Activated CD4-positive, CD25-positive, alpha-beta regulatory T cell treated with anti-CD3 and anti-CD28 coated beads, Interleukin-2, amount 50 U/mL, for 24 hours (primary cell): ENCODE results near the gene ASPSCR1.

Experiments used
- ATAC-seq, 2 donors: fragments of 150-1000 bp; cut with Tn5 transposase; one replicate each; pipeline ENCODE4 v1.10.0; 2021; ENCODE audit warnings: mild to moderate bottlenecking in 1 of 2, moderate library complexity in 1 of 2

ASPSCR1 gene

DNA sequence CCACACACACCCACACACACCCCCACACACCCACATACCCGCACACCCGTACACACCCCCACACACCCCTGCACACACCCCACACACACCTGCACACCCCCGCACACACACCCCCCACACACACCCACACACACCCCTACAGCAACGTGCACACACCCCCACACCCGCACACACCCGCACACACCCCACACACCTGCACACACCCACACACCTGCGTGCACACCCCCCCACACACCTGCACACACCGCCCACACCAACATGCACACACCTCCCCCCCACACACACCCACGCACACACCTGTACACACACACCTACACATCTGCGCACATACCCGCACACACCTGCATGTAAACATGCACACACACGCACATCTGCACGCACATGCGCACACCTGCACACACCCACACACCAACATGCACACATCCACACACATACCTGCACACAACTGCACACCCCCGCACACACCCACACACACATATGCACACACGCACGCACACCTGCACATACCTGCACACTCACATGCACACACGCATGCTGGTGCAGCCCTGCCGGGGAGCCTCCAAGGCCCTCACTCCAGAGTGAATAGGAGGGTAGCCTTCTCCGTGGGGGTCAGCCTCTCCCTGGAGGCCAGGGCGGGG, 7.5 kb downstream of the ASPSCR1 start:
- ATAC-seq, result no peak

DNA sequence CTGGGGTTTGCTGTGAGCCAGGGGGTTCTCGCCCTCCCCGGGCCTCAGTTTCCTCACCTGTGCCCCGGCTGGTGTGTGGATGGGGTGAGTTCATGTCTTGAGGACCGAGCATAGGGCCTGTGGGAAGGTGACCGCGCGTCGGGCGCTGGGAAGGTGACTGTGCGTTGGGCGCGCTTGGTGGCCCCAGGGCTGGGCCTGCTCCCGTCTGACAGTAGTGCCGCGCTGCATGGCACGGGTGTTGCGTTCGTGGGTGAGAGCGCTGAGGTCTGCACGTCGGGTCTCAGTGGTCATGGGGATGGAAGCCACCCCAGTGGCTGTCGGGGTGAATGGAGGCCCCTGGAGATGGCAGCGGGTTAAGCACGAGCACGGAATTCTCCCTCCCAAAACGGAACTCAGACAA, 9.2 kb downstream of the ASPSCR1 start:
- ATAC-seq, result no peak

GRCh38 chr17:81987161-81987770, 9.8 kb downstream of the ASPSCR1 start:
- no peak for ATAC-seq

GRCh38 chr17:81990836-81991683, 13.6 kb downstream of the ASPSCR1 start:
- ATAC-seq, result no peak

GRCh38 chr17:81991684-81992305, 14.4 kb downstream of the ASPSCR1 start:
- no peak for ATAC-seq

DNA sequence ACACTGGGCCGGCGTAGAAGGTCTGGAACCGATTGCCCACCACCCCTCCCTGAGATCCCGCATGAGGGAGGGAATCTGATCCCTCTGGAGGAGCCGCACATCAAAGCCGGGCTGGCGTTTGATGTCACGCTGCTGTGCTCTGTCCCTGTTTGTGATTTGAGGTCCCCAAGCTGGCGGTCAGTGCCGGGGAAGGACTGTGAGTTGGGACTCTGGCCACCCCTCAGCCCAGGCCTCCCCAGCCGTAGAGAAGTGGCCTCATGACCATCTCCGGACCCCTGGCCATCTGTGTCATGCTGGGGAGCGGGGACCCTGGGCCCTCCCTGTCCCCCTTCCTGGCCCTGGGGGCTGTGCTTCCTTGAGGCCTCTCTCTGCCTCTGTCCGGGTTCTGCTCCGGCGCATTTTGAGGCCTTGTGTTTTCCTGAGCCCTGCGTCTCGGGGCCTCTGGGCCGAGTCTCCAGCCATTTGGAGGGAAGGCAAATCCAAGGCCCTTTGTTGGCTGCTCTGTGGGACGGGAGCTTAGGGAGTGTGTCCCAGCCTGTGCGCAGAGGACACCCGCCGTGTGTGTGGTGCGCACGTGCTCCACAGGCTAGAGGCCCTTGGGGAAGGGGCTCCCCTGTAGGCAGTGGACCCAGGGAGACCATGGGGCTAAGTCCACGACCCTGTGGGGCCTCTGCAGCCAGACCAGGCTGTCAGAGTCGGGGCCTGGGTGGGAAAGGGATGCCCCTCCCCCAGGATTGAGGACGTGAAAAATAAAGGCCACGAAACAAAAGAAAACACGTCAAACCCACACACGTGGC, 15.1 kb downstream of the ASPSCR1 start:
- ATAC-seq, result no peak

GRCh38 chr17:81993729-81994592, 16.5 kb downstream of the ASPSCR1 start:
- ATAC-seq, result no peak

DNA sequence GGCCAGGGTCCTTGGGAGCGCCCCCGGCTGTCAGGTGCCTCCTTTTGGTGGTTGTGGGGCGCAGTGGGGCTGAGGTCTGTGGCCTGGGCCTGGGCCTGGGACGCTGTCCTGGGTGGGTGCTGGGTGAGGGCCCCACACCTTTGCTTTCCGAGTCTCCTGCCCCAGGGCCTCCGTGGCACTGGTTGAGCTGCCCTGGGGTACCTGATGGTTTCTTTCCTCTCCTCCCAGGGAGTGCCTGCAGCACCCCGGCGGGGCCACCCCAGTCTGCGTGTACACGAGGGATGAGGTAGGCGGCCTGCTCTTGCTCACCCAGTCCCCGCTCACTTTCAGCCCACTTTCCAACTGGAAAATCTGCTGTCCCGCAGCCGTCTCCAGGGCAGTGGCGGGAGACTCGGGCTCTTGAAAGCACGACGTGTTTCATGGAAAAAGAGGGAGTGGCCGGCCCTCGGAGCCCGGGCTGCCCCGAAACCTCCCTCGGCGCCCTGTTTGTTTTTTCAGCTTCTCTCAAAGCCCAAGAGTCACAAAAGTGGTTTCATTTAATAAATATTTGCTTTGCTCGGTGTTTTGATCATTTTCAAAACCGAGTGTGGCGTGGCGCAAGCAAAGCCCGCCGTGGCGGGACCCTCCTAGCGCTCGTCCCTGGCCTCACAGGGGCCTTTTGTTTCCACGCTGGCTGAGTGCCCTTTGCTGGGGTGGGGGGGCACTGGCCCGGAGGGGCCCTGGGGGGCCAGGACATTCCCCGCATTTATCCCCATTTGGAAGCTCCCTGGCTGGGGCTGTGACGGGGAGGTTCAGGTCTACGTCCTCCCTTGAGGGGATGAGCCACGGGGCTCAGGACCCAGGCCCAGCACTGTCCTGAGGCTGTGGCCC, 17.4 kb downstream of the ASPSCR1 start:
- ATAC-seq, result no peak

DNA sequence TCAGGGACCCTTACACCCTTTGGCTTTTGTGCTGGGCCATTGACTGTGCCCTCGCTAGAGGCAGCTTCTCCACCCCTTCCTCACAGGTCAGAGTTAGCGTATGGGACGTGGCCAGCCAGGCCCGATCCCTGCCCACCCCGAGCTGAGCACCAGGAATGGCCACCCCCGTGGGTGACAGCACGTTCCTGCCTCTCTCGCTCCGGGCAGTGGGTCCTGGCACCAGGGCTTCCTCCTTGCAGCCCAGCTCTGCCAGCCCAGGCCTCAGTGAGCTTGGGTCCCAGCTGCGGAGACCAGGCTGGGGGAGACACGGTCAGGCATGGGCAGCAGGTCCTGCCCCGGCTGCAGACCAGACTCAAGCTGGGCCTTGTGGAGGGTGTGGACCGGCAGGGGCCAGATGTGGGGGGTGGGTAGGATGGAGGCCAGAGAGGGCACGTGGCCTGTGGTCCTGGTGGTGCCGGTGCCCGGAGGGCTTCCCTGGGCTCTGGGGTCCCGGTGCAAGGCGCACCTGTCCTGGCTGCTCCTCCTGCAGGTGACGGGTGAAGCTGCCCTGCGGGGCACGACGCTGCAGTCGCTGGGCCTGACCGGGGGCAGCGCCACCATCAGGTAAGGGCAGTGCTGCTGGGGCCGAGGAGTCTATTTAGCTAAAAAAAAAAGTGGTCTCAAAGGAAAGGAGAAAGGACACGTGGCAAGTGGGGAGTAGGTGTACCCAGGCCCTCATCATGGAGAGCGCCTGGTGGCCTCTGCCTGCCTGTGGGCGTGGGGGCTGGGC, 18.2 kb downstream of the ASPSCR1 start:
- ATAC-seq, result no peak

DNA sequence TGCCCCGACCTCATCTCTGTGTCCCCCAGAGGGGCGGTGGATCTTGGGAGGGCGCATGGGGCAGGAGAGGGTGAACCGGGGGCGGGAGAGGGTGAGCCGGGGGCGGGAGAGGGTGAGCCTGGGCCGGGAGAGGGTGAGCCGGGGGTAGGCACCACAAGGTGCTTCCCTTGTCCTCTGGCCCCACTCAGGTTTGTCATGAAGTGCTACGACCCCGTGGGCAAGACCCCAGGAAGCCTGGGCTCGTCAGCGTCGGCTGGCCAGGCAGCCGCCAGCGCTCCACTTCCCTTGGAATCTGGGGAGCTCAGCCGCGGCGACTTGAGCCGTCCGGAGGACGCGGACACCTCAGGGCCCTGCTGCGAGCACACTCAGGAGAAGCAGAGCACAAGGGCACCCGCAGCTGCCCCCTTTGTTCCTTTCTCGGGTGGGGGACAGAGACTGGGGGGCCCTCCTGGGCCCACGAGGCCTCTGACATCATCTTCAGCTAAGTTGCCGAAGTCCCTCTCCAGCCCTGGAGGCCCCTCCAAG, 18.9 kb downstream of the ASPSCR1 start:
- no peak for ATAC-seq

GRCh38 chr17:81996757-81997441, 19.5 kb downstream of the ASPSCR1 start:
- ATAC-seq, result no peak

DNA sequence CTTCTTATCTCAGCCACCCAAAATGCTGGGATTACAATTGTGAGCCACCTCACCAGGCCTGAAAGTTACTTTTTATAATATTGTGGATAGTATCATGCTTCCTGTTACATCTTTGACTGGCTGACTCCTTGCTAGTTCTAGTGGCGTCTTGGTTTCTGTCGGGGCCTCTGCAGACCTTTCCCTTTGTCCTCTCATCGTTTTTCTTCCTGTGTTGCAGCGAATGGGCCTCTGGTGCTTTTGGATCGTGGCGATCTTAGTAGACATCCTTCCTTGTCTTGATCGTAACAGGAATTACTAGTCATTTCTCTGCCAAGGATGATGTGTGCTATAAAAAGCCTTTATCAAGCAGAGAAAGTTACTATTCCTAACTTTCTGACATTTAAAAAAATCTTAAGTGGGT, 20.8 kb downstream of the ASPSCR1 start:
- no peak for ATAC-seq

DNA sequence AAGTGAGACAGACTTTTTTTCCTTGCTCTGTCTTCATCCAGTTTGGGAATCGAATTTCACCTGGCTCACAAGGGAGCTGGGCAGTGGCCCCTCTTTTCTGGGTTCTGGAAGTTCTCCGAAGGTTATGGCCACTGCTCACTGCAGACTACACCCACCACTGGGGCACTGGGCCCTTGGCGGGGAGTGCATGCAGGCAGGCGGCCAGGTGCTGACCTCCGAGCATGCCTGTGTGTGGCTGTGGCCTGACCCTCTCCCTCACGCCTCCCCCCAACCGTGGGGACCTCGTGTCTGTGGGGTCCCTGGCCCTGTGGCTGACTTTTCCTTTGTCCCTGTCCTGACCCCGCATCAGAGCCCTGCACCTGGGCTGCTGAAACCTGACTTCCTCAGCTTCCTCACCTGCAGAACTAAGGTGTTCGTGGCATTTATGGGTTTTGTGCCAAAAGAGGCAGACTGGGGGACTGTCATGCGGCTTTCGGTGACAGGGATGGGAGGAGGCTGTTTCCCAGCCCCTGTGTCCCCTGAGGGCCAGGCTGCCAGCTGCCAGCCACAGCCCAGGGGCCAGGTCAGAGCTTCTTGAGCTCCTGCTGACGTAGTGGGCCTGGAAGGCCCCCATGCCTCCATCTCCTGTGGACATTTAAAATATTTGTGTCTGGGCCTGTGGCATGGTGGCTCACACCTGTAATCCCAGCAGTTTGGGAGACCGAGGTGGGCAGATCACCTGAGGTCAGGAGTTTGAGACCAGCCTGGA, 21.4 kb downstream of the ASPSCR1 start:
- ATAC-seq, result no peak

- no peak for ATAC-seq
These were observed 22.2 kb downstream of the ASPSCR1 start for GRCh38 chr17:81999587-81999975.

GRCh38 chr17:81999976-82000802, 22.8 kb downstream of the ASPSCR1 start:
- no peak for ATAC-seq

DNA sequence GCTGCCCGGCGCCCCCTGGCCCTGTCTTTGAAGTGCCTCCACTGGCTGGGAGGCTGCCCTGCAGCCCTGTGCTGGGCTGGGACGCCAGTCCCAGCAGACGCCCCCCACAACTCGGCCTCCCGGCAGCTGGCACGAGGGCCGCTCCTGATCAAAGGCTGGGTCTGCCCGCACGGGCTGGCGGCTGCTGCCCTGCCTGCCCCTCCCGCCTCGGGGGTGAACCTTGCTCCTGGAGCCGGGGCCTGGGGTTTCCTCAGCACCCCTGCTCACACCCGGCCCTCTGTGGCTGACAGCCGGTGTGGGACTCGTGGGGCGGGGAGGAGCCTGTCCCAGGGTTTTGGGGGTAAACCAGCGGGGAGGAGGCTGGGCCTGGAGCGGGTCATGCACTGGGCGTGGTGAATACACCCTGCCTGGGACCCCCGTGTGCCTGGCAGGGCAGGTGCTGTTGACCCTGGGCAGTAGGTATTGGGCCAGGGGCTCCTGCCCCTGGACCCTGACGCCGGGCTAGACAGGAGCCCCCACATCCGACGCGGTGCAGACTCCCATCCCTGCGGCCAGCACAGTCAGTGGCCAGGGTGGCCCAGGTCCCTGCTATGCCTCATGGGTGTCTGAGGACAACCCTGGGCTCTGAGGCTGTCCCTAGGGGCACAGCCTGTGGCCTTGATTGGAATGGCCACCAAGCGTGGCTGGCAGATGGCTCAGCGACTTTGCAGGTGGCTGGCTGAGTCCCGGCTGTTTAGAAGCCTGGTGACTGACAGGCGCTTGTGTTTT, 23.6 kb downstream of the ASPSCR1 start:
- ATAC-seq, result no peak
